Erythroblast (primary cell): ENCODE measurements around the gene SLC9C1.

ENCODE experiments used
- DNase-seq, 2 experiments: peaks; one replicate each; lab custom pipeline; 2025; lab: John Stamatoyannopoulos, UW
- GATA1 ChIP-seq: IDR thresholded peaks from 2 replicates; pipeline ENCODE4 v1.6.1; 2011; ENCODE audit warnings: low read depth, mild to moderate bottlenecking, control low read depth, low read length, moderate library complexity
- POLR2A ChIP-seq: IDR thresholded peaks from 2 replicates; pipeline ENCODE4 v1.6.1; 2011; ENCODE audit warnings: mild to moderate bottlenecking, low read length

SLC9C1 gene

GRCh38 chr3:112321867-112322652 lies 28.0 kb upstream of the SLC9C1 start:
- TF ChIP-seq GATA1: no peak
- TF ChIP-seq POLR2A: no peak
- DNase-seq: peak in 1 of 2 experiments; percentile 43

GRCh38 chr3:112320691-112321090 lies 26.7 kb upstream of the SLC9C1 start:
- no peak for DNase-seq
- no peak for TF ChIP-seq POLR2A
- no peak for TF ChIP-seq GATA1

- no peak for DNase-seq
- TF ChIP-seq POLR2A: no peak
- TF ChIP-seq GATA1: no peak
These were observed 25.7 kb upstream of the SLC9C1 start for GRCh38 chr3:112319516-112320276.

DNA sequence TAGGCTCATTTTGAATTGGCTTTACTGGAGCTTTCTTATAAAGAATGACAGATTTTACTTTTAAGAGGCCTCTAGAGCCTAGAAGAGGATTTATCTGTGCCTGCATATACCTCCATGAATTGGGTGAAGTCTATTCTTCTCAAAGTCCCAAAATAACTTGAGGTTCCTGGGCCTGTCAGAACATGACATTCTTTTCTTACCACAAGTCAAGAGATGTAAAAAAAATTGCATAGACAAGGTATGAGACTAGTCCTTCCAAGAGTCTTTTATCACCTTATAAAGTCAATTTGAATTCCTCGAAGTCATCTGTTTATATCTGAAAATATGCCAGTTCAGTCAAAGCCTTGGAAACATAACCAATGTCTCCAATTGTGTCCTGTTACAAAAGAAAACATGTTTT lies 21.8 kb upstream of the SLC9C1 start:
- no peak for TF ChIP-seq GATA1
- no peak for TF ChIP-seq POLR2A
- no peak for DNase-seq

GRCh38 chr3:112314649-112315048 lies 20.6 kb upstream of the SLC9C1 start:
- TF ChIP-seq POLR2A (no peak), GATA1 (no peak)
- no peak for DNase-seq

DNA sequence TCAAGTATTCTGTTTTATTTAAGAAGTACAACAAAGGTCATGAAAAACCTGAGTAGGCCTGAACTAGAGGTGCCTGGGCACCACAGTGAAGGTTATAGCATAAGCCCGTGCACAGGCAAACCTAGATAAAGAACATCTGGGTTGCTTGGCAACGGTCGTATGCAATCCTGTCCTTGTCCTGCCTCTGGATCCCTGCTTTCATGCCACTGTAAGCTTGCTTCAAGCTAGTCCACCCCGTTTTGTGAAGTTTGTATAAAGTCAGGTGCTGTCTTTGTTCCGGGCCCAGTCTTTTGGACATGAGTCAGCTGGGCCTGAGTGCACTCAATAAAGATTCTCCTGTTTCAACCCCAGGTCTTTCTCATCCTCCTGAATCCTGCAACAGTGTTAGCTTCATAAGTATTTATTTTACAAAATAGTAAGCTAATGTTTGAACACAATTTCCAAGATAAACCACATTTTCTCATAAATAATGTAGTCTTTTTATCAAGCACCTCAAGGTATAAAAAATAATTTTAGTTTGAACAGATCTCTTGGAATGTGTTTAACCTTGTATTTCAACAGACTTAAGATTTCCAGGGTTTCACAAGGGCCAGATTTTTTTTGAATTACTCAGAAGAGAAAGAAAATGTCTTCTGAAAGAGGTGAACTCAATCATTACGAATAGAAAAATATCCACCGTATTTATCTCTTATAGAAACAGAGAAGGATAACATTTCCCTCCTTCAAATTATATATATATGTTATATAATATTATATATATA lies 14.3 kb upstream of the SLC9C1 start:
- no peak for TF ChIP-seq GATA1
- no peak for TF ChIP-seq POLR2A

DNA sequence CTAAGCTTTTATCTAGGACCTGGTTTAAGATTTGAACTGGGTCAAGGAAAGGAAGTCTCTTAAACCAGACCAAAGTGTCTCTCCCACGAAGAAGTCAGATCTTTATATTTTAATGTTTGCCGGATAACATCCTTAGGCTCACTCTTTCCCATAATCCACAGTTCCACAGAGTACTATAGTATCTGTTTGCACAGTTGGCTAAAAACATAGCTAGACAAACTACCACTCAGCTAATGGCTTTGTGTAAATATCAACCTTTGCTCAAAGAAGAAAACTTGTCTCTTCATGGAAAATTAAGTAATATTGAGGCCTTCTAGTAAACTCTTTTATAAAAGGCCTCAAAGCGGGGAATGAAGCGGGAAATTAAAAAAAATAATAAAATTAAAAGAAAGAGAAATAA lies 13.5 kb upstream of the SLC9C1 start:
- DNase-seq: no peak
- no peak for TF ChIP-seq GATA1
- no peak for TF ChIP-seq POLR2A

More for the DNA sequence above, 14.3 kb upstream of the SLC9C1 start:
- DNase-seq: peak; percentile 34 to 60

GRCh38 chr3:112306825-112307224 lies 12.8 kb upstream of the SLC9C1 start:
- TF ChIP-seq POLR2A (no peak), GATA1 (no peak)
- DNase-seq: no peak

- peak in 1 of 2 experiments; percentile 1 for DNase-seq
- TF ChIP-seq GATA1 (no peak), POLR2A (no peak)
These were observed 10.6 kb upstream of the SLC9C1 start for GRCh38 chr3:112304611-112305010.

DNA sequence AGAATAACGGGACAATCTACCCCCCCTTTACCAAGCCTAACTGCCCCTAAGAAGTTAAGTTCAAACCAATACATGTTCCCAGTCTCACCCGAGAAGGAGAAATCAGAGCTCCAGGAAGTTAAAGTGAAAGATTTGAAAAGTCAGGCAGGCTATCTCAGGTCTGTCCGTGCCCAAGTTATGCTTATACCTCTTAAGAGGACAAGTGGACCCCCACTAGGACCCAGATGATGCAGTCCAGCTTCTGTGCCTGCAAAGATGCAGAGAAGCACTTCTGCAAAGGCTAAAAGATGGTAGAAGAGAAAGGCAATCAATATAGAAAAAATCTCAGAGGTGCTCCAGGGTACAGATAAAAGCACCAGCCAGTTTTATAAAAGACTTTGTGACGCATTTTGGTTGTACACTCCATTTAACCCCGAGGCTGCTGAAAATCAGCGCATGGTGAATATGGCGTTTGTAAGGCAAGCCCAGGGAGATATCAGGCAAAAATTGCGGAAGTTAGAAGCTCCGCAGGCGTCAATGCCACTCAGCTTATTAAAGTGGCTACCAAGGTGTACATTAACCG lies 9.8 kb upstream of the SLC9C1 start:
- no peak for DNase-seq
- TF ChIP-seq GATA1 (no peak), POLR2A (no peak)

DNA sequence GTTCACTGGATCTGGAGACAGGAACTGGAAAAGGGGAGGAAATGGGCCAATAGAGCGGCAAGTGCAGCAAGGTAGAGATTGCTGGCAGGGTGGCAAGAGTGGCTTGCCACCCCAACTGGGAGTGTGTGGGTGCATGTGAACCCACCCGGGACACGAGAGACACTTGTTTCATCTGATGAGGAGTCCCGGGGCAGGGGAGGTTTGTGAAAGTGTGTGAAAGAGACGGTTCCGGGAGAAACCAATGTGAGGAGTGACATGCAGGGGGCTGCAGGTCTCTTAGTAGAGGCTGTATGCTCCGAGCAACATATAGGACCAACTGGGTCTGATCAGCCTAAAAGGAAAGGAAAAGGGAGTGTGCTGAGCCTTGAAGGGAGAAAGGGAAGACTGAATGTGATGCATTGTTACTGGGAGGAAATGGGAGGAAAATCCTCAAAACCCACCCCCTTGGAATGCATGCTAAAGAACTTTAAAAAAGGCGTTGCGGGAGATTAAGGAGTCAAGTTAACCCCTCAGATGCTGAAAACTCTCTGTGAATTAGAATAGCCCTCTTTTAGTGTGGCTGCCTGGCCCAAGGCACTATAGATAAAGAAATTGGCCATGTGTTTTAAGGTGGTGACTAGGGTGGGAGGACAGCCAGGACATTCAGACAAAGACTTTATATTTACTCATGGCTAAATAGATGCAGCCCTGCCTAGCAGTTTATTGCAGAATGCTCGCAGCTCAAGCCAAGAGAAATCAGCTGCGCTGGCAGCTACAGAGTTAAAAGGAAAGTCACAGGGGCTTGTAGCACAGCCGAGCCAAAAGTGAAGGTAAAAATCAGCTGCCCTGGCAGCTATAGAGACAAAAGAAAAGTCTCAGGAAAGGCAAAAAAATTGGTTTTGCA lies 9.1 kb upstream of the SLC9C1 start:
- peak; percentile 5 to 48 for DNase-seq
- TF ChIP-seq POLR2A (no peak), GATA1 (no peak)

- no peak for TF ChIP-seq POLR2A
- TF ChIP-seq GATA1: peak; percentile 41
- DNase-seq: peak; percentile 80 to 95
These were observed 8.3 kb upstream of the SLC9C1 start for GRCh38 chr3:112302150-112302830.

- peak in 1 of 2 experiments; percentile 2 for DNase-seq
- TF ChIP-seq POLR2A: no peak
- no peak for TF ChIP-seq GATA1
These were observed 4.8 kb upstream of the SLC9C1 start for GRCh38 chr3:112298781-112299180.
